Common myeloid progenitor, CD34-positive (primary cell): Measurements from ENCODE around the gene ALX3. TPM values are rescaled to one million over a fixed set of nuclear protein-coding genes. Genes with fewer than 3 reads are reported as not detected.
A peak's percentile ranks its signal among the peaks of the same experiment; 100 is the strongest.

Experiments
- CTCF ChIA-PET: fragments of 350-600 bp; sonication (Branson Sonifier 250); formaldehyde crosslinking; loops from one replicate; lab custom pipeline; 2021; ENCODE audit warnings: antibody characterized with exemption; lab: Charles Lee
- POLR2A ChIA-PET: fragments of 350-600 bp; sonication (Branson Sonifier 250); formaldehyde crosslinking; loops from one replicate; lab custom pipeline; 2021; ENCODE audit warnings: antibody characterized with exemption; lab: Charles Lee
- DNase-seq, 3 donors: peaks; one replicate each; pipeline versions ENCODE4 v3.0.0 to v3.0.0-alpha.2; 2013
- H3K27ac ChIP-seq, 2 experiments: 1 replicate in 1 of 2; 2 replicates in 1 of 2; pipeline ENCODE4 v1.7.0; 2013; ENCODE audit warnings: inconsistent platforms in 2 of 2, low read length in 2 of 2, mild to moderate bottlenecking in 2 of 2, low read depth in 1 of 2, moderate library complexity in 1 of 2; ENCODE audit not compliant: severe bottlenecking in 2 of 2, insufficient read depth in 1 of 2, poor library complexity in 1 of 2
- H3K27me3 ChIP-seq, 5 experiments: replicated peaks in 2 of 5; 1 replicate in 3 of 5; 2 replicates in 2 of 5; pipeline versions ENCODE4 v1.6.1 to v1.7.0; 2013; ENCODE audit warnings: low read length in 4 of 5, mild to moderate bottlenecking in 2 of 5, moderate library complexity in 2 of 5, inconsistent platforms in 1 of 5; ENCODE audit not compliant: insufficient read depth in 5 of 5, control insufficient read depth in 4 of 5
- H3K36me3 ChIP-seq, 4 experiments: 1 replicate in 2 of 4; 2 replicates in 2 of 4; pipeline versions ENCODE4 v1.6.1 to v1.7.0; 2013; ENCODE audit warnings: low read length in 3 of 4, control low read depth in 1 of 4, mild to moderate bottlenecking in 1 of 4; ENCODE audit not compliant: control insufficient read depth in 4 of 4, insufficient read depth in 4 of 4
- H3K4me1 ChIP-seq, 4 experiments: 1 replicate in 3 of 4; 2 replicates in 1 of 4; pipeline versions ENCODE4 v1.6.1 to v1.7.1; 2013; ENCODE audit warnings: low read length in 3 of 4, mild to moderate bottlenecking in 3 of 4, control low read depth in 1 of 4, inconsistent platforms in 1 of 4, moderate library complexity in 1 of 4; ENCODE audit not compliant: control insufficient read depth in 4 of 4, insufficient read depth in 4 of 4; ENCODE audit errors: control extremely low read depth in 1 of 4
- H3K4me3 ChIP-seq, 7 experiments: 1 replicate in 4 of 7; 2 replicates in 3 of 7; pipeline versions ENCODE4 v1.5.1 to v1.7.0; 2013; ENCODE audit warnings: mild to moderate bottlenecking in 7 of 7, low read length in 6 of 7, moderate library complexity in 6 of 7, inconsistent platforms in 2 of 7, low read depth in 2 of 7, control low read depth in 1 of 7; ENCODE audit not compliant: insufficient read depth in 4 of 7, control insufficient read depth in 1 of 7; ENCODE audit errors: extremely low read depth in 1 of 7
- H3K9me3 ChIP-seq, 5 experiments: 1 replicate in 4 of 5; 2 replicates in 1 of 5; pipeline versions ENCODE4 v1.6.1 to v1.7.1; 2013; ENCODE audit warnings: low read length in 4 of 5, mild to moderate bottlenecking in 2 of 5, inconsistent platforms in 1 of 5, low read depth in 1 of 5, moderate library complexity in 1 of 5; ENCODE audit not compliant: control insufficient read depth in 4 of 5, insufficient read depth in 2 of 5; ENCODE audit errors: control extremely low read depth in 1 of 5
- WGBS: methylation state at CpG from one replicate; pipeline ENCODE4 v1.1.5; 2013; ENCODE audit not compliant: insufficient coverage; 5-methylcytosine and 5-hydroxymethylcytosine counted together
- polyA plus RNA-seq: library from polyadenylated mRNA; unstranded; fragments of 120-200 nt; gene quantifications from one replicate; pipeline ENCODE4 v1.2.1, GENCODE V29; 2013

The ALX3 gene
- polyA plus RNA-seq, result not detected

DNA sequence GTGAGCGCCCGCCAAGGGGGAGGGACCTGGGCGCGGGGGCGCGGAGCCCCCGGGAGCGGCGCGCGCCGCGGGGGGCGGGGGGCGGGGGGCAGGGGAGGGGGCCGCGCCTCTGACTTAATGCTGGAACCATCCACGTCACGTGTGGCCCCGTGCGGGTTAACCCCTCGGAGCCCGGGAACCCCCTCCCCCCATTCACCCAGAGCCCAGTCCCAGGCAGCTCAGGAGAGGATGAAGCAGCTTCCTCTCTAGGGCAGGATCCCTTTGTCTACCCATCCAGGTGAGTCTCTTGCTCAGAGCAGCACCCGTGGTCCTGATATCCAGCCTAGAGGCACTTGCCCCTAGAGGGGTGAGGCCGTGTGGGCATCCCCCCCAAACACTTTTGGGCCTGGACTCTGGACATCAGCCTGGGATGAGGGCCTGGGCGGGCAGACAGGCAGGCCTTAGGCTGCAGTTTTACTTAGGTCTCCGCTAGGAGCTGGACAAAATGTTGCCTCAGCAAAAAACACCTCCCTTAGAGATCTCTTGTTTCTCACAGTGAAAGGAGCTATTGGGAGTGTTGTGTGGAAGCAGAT, at the start of gene ALX3:
TSS of gene ALX3 (minus strand) at position 2 of the 572 bp plus-strand sequence. CDS start 60 bp downstream, outside the sequence.
- CTCF ChIA-PET, result interaction anchor here (1.0 to 10.2 kb wide), 9 partner anchors 10 to 36 kb away, joined by 3 to 58 read pairs (median 5); partner anchors contain the start of gene STRIP1
- no peak for DNase-seq
- H3K4me3 ChIP-seq, result peak within 1 kb of the TSS in 4 of 7 experiments; percentile 15 to 55 (median 42)
- no peak within 1 kb of the TSS for H3K27ac ChIP-seq
- peaks cover 8 to 92% (median 58%) of the 10 kb centered on the region in 5 experiments for H3K27me3 ChIP-seq
- peaks cover 0 to 36% (median 22%) of the 10 kb centered on the region in 4 experiments for H3K4me1 ChIP-seq
- POLR2A ChIA-PET, result no interaction called here
- no peaks in the 10 kb centered on the region for H3K36me3 ChIP-seq
- H3K9me3 ChIP-seq, result no peaks in the 10 kb centered on the region
- WGBS, result 29% methylated on average over 1 of the region's 27 CpGs

DNA sequence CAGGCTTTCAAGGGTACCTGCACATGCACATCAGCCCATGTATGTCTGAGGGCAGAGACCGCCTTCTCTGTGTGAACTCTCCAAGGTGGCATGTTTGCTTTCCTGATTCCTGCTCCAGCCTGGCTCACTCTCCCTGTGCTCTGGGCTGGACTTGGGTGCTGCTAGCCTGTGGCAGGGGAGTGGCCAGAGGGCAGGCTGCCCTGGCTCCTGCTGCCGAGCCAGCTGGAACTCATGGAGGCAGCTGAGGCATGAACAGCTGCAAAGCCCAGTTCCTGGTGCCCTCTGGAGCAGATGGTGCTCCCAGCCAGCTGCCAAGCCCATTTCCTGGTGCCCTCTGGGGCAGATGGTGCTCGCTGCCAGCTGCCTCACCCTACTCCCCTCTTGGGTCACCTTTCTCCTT, 49.4 kb upstream of the ALX3 start:
- Histone ChIP-seq H3K27me3 (peaks cover 0 to 11% (median 2%) of the 10 kb centered on the region in 5 experiments), H3K4me1 (no peaks in the 10 kb centered on the region), H3K4me3 (no peak overlapping the region), H3K27ac (no peak overlapping the region), H3K9me3 (peaks cover 0 to 8% (median 4%) of the 10 kb centered on the region in 5 experiments), H3K36me3 (no peaks in the 10 kb centered on the region)
- POLR2A ChIA-PET, result no interaction called here
- WGBS, result 92% methylated on average over 3 of the region's 3 CpGs
- CTCF ChIA-PET, result interaction anchor here (1.4 kb wide), 1 partner anchor 14 kb away, joined by 4 read pairs; no protein-coding TSS in a partner anchor
- no peak for DNase-seq

DNA sequence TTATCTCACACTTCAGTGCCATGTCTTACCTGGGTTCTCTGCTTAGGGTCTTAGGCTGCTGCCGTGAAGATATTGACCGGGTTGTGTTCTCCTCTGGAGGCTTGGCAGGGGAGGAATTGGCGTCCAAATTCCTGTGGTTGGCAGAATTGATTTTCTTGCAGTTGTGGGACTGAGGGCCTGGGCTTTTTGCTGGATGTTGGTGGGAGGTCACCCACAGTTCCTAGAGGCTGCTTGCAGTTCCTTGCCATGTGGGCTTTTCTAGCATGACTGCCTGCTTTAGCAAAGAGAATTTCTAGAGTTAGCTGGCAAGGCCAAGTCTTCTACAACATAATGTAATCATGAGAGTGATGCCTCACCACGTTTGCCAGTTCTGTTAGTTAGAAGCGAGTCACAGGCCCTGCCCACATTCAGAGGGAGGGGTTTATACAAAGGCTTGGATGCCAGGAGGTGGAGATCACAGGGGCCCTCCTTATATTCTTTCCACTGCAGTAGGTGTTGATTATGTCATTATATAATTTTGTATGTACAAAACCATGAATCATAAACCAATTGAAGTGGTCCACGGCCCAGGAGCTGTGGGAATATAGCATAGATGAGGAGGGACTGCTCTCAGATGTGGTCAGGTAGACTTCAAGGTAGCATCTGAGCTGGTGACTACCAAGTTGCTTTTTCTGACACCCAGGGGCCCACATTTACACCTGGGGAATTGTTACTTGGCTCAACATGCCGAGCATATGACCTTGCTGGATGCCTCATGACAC, 48.3 kb upstream of the ALX3 start:
- no peak for DNase-seq
- no peak overlapping the region for H3K4me3 ChIP-seq
- H3K27me3 ChIP-seq, result peaks cover 0 to 11% (median 4%) of the 10 kb centered on the region in 5 experiments
- H3K36me3 ChIP-seq, result no peaks in the 10 kb centered on the region
- H3K4me1 ChIP-seq, result no peaks in the 10 kb centered on the region
- CTCF ChIA-PET, result interaction anchor here (0.9 to 7.2 kb wide), 7 partner anchors 9 to 67 kb away, joined by 4 to 81 read pairs (median 8); no protein-coding TSS in a partner anchor
- H3K27ac ChIP-seq, result no peak overlapping the region
- POLR2A ChIA-PET, result interaction anchor here (0.6 kb wide), 1 partner anchor 16 kb away, joined by 3 read pairs; no protein-coding TSS in a partner anchor
- peaks cover 0 to 8% (median 3%) of the 10 kb centered on the region in 5 experiments for H3K9me3 ChIP-seq
- WGBS, result 100% methylated on average over 3 of the region's 7 CpGs

- H3K27me3 ChIP-seq, result peaks cover 0 to 17% (median 10%) of the 10 kb centered on the region in 5 experiments
- ChIA-PET POLR2A (no interaction called here), CTCF (interaction anchor here (1.0 to 7.2 kb wide), 8 partner anchors 9 to 63 kb away, joined by 3 to 81 read pairs (median 6); no protein-coding TSS in a partner anchor)
- no peaks in the 10 kb centered on the region for H3K9me3 ChIP-seq
- H3K4me1 ChIP-seq, result no peaks in the 10 kb centered on the region
- 91% methylated on average over 4 of the region's 5 CpGs for WGBS
- no peak overlapping the region for H3K4me3 ChIP-seq
- DNase-seq, result no peak
- H3K36me3 ChIP-seq, result no peaks in the 10 kb centered on the region
- no peak overlapping the region for H3K27ac ChIP-seq
Measured at GRCh38 chr1:110114784-110115183, 44.3 kb upstream of the ALX3 start.

DNA sequence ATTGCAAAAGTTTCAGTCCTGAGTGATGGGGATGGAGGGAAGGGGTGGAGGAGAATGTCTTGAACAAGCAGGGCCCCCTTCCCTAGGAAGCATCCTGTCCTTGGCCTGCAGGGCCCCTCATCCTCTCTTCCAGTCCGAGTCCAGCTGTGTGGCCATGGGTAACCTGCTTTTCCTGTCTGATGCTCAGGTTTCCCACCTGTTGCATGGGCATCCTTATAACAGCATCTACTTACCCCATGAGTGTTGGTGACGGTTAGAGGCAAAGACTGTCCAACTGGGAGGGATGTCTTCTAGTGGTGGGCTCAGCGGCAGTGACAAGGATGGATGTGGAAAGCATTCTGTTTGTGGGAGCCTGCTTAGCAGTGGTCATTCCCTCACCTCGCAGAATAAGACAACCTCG, 43.7 kb upstream of the ALX3 start:
- Histone ChIP-seq H3K4me3 (no peak overlapping the region), H3K27me3 (peaks cover 0 to 19% (median 13%) of the 10 kb centered on the region in 5 experiments), H3K27ac (no peak overlapping the region), H3K4me1 (no peaks in the 10 kb centered on the region), H3K36me3 (no peaks in the 10 kb centered on the region), H3K9me3 (no peaks in the 10 kb centered on the region)
- DNase-seq, result no peak
- POLR2A ChIA-PET, result interaction anchor here (0.6 kb wide), 1 partner anchor 8 kb away, joined by 3 read pairs; no protein-coding TSS in a partner anchor
- WGBS, result 86% methylated on average over 4 of the region's 5 CpGs
- CTCF ChIA-PET, result interaction anchor here (1.0 to 7.2 kb wide), 8 partner anchors 8 to 62 kb away, joined by 3 to 81 read pairs (median 7); no protein-coding TSS in a partner anchor

DNA sequence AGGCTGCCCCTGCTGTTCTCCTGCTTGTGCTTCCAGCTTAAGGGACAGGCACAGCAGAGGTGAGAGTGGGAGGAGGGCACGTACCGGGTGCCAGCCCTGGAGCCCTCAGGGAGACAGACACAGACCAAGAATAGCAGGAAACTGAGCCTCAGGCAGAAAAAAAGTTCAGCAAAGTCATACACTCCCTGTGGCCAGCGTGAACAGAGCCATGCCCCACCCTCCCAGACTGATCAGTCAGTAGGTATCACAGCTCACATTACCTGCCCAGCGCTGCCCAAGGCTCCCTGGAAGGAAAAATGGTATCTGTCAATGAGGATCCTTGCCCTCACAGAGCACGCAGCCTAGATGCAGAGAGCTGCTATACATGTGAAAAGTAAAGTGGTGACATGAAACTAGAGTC, 43.1 kb upstream of the ALX3 start:
- Histone ChIP-seq H3K36me3 (no peaks in the 10 kb centered on the region), H3K27me3 (peaks cover 0 to 21% (median 15%) of the 10 kb centered on the region in 5 experiments), H3K4me1 (no peaks in the 10 kb centered on the region), H3K27ac (no peak overlapping the region), H3K9me3 (no peaks in the 10 kb centered on the region), H3K4me3 (no peak overlapping the region)
- CTCF ChIA-PET, result interaction anchor here (1.0 to 7.2 kb wide), 8 partner anchors 8 to 61 kb away, joined by 3 to 81 read pairs (median 6); no protein-coding TSS in a partner anchor
- WGBS, result 87% methylated on average over 5 of the region's 5 CpGs
- POLR2A ChIA-PET, result no interaction called here
- DNase-seq, result no peak
